Upper lobe of right lung (tissue), 1 donor: ENCODE measurements around the gene FAM83F. TPM values are rescaled to one million over a fixed set of nuclear protein-coding genes. Genes with fewer than 3 reads are reported as not detected.
"Not testable (repeated sequence)": the region's sequence is repeated elsewhere in the genome, so short reads cannot be mapped to it uniquely, and the experiment has no call there.

Experiments used
- ATAC-seq: fragments of 200-7000 bp; cut with Tn5 transposase; one replicate; pipeline ENCODE4 v1.9.1; 2020; ENCODE audit warnings: mild to moderate bottlenecking, moderate library complexity
- DNase-seq: peaks from one replicate; pipeline ENCODE4 v3.0.0-alpha.2; 2020
- H3K27ac ChIP-seq: fragments of 200-600 bp; one replicate; pipeline ENCODE4 v1.8.0; 2022
- H3K27me3 ChIP-seq: fragments of 200-600 bp; one replicate; pipeline ENCODE4 v1.8.0; 2022; ENCODE audit warnings: mild to moderate bottlenecking
- H3K36me3 ChIP-seq: fragments of 200-600 bp; one replicate; pipeline ENCODE4 v1.8.0; 2022
- H3K4me1 ChIP-seq: fragments of 200-600 bp; one replicate; pipeline ENCODE4 v1.8.0; 2022
- H3K4me3 ChIP-seq: fragments of 200-600 bp; one replicate; pipeline ENCODE4 v1.8.0; 2022; ENCODE audit warnings: mild to moderate bottlenecking
- H3K9me3 ChIP-seq: fragments of 200-600 bp; one replicate; pipeline ENCODE4 v1.8.0; 2022
- intact Hi-C: fragments of 100-400 bp; cut with DNase I; formaldehyde crosslinking; loops from one replicate; pipeline ENCODE4 v1.11.0; 2022
- total RNA-seq: library from RNA; stranded (reverse); fragmentation: NEBNext Ultra II Directional; extraction: Animal tissue kit (Norgen Biotek cat#: 25700); gene quantifications from one replicate; pipeline ENCODE4 v1.2.1, GENCODE V29; 2021
- TF ChIP-seq, protein P1 (sequence below): fragments of 200-600 bp; IDR thresholded peaks from one replicate; pipeline ENCODE4 v1.8.0; 2022; ENCODE audit warnings: antibody characterized with exemption
- donor health status: DM: no; HTN: yes; CAD: no; lungs with severe emphysema.

FAM83F gene
- total RNA-seq, 1 donor from 2014 or later: 0.35 TPM

DNA sequence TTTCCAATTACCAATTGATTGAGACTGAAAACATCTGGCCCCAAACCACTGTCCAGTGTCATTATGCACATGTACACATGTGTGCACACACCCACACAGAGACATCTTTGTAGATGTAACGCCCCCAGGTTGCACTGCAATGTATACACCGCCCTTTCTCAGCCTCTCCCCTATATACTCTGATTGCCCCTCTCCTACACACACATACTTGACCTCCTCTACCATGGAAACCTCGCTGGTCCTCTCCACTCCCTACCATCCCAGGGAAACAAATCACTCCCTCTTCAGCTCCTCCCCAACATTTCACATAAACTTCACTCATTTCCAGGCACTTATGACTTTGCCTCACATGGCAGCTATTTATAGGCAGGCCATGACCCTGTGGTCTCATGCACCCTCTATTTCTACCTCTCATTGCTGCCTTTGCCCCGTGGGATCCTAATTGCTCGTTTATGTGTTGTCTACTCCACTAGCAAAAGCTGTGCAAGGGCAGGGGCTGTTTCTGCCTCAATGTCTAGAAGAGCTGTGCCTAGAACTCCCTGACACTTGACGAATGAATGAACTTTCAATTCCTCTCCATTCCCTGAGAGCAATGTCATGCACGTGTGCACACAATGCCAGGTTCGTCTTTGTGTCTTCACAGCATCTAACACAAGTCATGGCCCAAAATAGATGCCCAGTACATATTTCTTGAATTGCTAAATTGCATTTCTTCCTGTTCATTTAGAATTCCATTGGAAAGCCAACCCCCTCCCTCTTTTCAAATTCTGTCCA is 44.6 kb upstream of the FAM83F start:
- H3K4me1 ChIP-seq: peaks cover 24% of the 10 kb centered on the region
- H3K36me3 ChIP-seq: no peaks in the 10 kb centered on the region
- peaks cover 34% of the 10 kb centered on the region for H3K27me3 ChIP-seq
- TF ChIP-seq, protein P1, sequence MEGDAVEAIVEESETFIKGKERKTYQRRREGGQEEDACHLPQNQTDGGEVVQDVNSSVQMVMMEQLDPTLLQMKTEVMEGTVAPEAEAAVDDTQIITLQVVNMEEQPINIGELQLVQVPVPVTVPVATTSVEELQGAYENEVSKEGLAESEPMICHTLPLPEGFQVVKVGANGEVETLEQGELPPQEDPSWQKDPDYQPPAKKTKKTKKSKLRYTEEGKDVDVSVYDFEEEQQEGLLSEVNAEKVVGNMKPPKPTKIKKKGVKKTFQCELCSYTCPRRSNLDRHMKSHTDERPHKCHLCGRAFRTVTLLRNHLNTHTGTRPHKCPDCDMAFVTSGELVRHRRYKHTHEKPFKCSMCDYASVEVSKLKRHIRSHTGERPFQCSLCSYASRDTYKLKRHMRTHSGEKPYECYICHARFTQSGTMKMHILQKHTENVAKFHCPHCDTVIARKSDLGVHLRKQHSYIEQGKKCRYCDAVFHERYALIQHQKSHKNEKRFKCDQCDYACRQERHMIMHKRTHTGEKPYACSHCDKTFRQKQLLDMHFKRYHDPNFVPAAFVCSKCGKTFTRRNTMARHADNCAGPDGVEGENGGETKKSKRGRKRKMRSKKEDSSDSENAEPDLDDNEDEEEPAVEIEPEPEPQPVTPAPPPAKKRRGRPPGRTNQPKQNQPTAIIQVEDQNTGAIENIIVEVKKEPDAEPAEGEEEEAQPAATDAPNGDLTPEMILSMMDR: no peak
- no peak for DNase-seq
- no peak overlapping the region for H3K27ac ChIP-seq
- no peaks in the 10 kb centered on the region for H3K9me3 ChIP-seq
- no peak overlapping the region for H3K4me3 ChIP-seq
- intact Hi-C loops: loop anchor here (10.0 kb wide), 1 partner anchor 65 kb away; no protein-coding TSS in a partner anchor
- ATAC-seq: no peak

DNA sequence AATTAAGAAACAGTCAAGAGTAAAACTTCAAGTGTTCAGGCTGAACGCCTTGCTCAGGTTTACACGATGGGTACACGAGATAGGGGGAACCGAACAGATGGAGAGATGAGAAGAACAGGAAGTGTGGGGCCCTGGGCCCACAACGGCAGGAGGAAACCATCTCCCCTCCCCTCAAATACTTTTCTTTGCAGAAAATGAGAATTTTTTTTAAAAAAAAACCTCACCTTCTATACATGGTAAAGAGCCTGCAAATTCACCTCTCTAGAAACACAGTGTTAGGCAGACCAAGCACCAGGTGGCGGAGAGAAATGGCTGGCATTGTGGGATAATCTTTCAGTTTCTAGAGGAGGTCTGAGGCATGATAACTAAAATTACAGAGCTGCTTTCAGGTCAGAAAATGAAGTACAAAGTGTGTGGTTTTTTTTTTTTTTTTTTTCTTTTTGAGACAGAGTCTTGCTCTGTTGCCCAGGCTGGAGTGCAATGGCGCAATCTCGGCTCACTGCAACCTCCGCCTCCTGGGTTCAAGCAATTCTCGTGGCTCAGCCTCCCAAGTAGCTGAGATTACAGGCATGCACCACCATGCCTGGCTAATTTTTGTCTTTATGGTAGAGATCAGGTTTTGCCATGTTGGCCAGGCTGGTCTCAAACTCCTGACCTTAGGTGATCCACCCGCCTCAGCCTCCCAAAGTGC is 43.0 kb upstream of the FAM83F start:
- intact Hi-C loops: loop anchor here (10.0 kb wide), 1 partner anchor 63 kb away; no protein-coding TSS in a partner anchor
- not testable (repeated sequence) for H3K27ac ChIP-seq, DNase-seq, H3K4me3 ChIP-seq, ATAC-seq, H3K36me3 ChIP-seq, H3K9me3 ChIP-seq
- peaks cover 21% of the 10 kb centered on the region for H3K4me1 ChIP-seq
- H3K27me3 ChIP-seq: peaks cover 36% of the 10 kb centered on the region

DNA sequence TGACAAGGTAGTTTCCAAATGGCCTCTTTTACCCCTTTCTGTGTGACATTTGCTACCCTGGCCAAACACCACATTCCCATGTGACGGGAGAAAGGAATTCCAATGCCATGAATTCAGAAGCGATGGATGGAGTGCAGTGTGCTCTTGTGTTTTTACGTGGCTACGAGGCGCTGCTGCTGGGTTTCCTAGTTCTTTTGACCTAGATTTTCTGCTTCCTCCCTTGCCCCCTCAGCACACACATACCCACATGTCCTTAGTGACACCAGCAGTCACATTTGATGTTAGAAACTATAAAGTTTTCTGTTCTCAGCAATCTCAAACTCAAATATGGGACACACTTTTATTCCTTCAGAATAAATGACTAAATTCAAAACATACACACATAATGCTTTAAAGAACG is 42.4 kb upstream of the FAM83F start:
- intact Hi-C loops: loop anchor here (10.0 kb wide), 1 partner anchor 62 kb away; no protein-coding TSS in a partner anchor

DNA sequence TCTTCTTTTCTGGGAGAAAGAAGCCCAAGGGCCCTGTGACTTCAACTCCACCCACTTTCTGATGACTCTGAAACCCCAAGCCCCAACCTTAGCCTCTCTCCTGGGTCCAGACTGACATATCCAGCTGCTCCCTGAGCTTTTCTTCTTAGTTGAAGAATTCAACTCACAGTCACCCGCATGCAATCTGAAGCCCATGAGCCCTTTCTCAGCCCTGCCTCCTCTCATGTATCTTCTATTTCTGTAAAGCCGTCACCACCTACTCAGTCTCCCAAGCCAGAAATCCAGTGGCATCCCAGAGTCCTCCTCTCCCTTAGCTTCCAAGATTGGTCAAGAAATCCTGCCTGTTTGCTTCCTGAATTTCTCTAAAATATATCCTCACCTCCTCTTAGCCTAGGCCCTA is 41.7 kb upstream of the FAM83F start:
- TF ChIP-seq, protein P1: no peak
- no peak overlapping the region for H3K4me3 ChIP-seq
- no peak for ATAC-seq
- H3K9me3 ChIP-seq: no peaks in the 10 kb centered on the region
- intact Hi-C loops: loop anchor here (10.0 kb wide), 1 partner anchor 62 kb away; no protein-coding TSS in a partner anchor
- peaks cover 9% of the 10 kb centered on the region for H3K4me1 ChIP-seq
- peaks cover 44% of the 10 kb centered on the region for H3K27me3 ChIP-seq
- no peak for DNase-seq
- H3K27ac ChIP-seq: no peak overlapping the region
- no peaks in the 10 kb centered on the region for H3K36me3 ChIP-seq

More for the DNA sequence above, 42.4 kb upstream of the FAM83F start:
- Histone ChIP-seq H3K4me3 (no peak overlapping the region), H3K27ac (no peak overlapping the region), H3K4me1 (peaks cover 15% of the 10 kb centered on the region), H3K36me3 (no peaks in the 10 kb centered on the region), H3K27me3 (peaks cover 40% of the 10 kb centered on the region), H3K9me3 (no peaks in the 10 kb centered on the region)
- TF ChIP-seq, protein P1: no peak
- DNase-seq (no peak), ATAC-seq (no peak)

DNA sequence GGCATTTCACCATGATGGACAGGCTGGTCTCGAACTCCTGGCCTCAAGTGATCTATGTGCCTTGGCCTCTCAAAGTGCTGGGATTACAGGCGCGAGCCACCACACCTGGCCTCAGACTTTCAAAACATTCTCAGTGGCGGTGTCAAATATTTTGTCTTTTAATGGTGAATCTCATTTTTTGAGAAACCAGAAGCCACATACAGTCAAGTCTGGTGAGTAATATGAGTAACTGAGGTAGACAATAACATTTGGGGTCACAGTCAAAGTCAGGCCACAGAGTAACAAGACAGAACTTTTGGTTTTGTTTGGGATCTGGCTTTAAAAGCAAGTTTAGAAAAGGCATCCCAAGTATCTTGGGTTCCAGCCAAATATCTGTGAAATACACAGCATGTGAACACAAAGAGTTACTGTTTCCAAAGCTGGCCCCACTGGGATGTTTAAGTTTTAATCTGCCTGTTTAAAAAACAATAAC is 40.1 kb upstream of the FAM83F start:
- peaks cover 9% of the 10 kb centered on the region for H3K4me1 ChIP-seq
- TF ChIP-seq, protein P1: no peak
- ATAC-seq (no peak), DNase-seq (no peak)
- H3K27me3 ChIP-seq: peaks cover 49% of the 10 kb centered on the region
- no peaks in the 10 kb centered on the region for H3K36me3 ChIP-seq
- H3K4me3 ChIP-seq: no peak overlapping the region
- H3K9me3 ChIP-seq: no peaks in the 10 kb centered on the region
- intact Hi-C loops: loop anchor here (10.0 kb wide), 1 partner anchor 60 kb away; no protein-coding TSS in a partner anchor
- peak overlapping the region; percentile 3 for H3K27ac ChIP-seq

DNA sequence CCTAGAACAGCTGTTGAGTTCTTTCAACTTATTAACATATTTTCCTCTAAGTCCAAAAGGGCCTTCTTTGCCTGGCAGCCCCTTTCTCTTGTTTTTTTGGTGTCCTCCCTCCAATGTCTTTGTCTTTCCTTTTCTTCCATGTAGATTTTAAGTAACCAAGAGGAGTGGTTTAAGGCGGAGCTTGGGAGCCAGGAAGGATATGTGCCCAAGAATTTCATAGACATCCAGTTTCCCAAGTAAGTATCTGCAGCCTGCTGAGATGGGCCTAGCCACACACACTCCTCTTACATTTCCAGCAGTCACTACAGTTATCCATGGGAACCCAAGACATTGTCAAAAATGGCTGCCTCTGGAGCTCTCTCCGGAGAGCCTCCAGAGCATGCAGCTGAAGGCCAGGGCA is 39.1 kb upstream of the FAM83F start:
- no peak overlapping the region for H3K4me3 ChIP-seq
- H3K27me3 ChIP-seq: peaks cover 41% of the 10 kb centered on the region
- no peaks in the 10 kb centered on the region for H3K9me3 ChIP-seq
- H3K27ac ChIP-seq: no peak overlapping the region
- peaks cover 9% of the 10 kb centered on the region for H3K4me1 ChIP-seq
- intact Hi-C loops: loop anchor here (10.0 kb wide), 1 partner anchor 59 kb away; no protein-coding TSS in a partner anchor
- DNase-seq: no peak
- no peak for ATAC-seq
- no peaks in the 10 kb centered on the region for H3K36me3 ChIP-seq
- TF ChIP-seq, protein P1: no peak
